BJ (cell line): ENCODE results near the gene CCDC97. TPM values are rescaled to one million over a fixed set of nuclear protein-coding genes. Genes with fewer than 3 reads are reported as not detected.
"Not testable (repeated sequence)": the region's sequence is repeated elsewhere in the genome, so short reads cannot be mapped to it uniquely, and the experiment has no call there.

Source experiments
- CTCF ChIA-PET: fragments of 350-600 bp; formaldehyde crosslinking; extraction: SDS; loops from one replicate; lab custom pipeline; 2021; ENCODE audit warnings: antibody characterized with exemption, inconsistent platforms; lab: Yijun Ruan, JAX
- POLR2A ChIA-PET: fragments of 300-600 bp; sonication (Branson Sonifier 250); formaldehyde crosslinking; extraction: SDS; loops from one replicate; lab custom pipeline; 2021; ENCODE audit warnings: antibody characterized with exemption; lab: Charles Lee
- DNase-seq: peaks from one replicate; pipeline ENCODE4 v3.0.0-alpha.2; 2011; ENCODE audit warnings: low read depth
- H3K27me3 ChIP-seq: 2 replicates; pipeline ENCODE4 v1.6.0; 2011; ENCODE audit warnings: low read length; ENCODE audit not compliant: control insufficient read depth, insufficient read depth
- H3K36me3 ChIP-seq: 2 replicates; pipeline ENCODE4 v1.5.1; 2011; ENCODE audit warnings: low read length; ENCODE audit not compliant: control insufficient read depth, insufficient read depth
- H3K4me3 ChIP-seq: 2 replicates; pipeline ENCODE4 v1.5.1; 2011; ENCODE audit warnings: low read depth, mild to moderate bottlenecking, control low read depth, low read length
- polyA plus RNA-seq: library from polyadenylated mRNA; depleted of rRNA; stranded (reverse); fragments of >200 nt; gene quantifications from 2 replicates; pipeline ENCODE4 v1.2.3, GENCODE V29; 2011
- TF ChIP-seq, protein P1 (sequence below): IDR thresholded peaks from 2 replicates; pipeline ENCODE4 v1.5.1; 2011; ENCODE audit warnings: low read depth, mild to moderate bottlenecking, control low read depth, inconsistent platforms, low read length, moderate library complexity; ENCODE audit not compliant: insufficient read depth

The CCDC97 gene
- polyA plus RNA-seq, 1 experiment: 10.3 TPM

DNA sequence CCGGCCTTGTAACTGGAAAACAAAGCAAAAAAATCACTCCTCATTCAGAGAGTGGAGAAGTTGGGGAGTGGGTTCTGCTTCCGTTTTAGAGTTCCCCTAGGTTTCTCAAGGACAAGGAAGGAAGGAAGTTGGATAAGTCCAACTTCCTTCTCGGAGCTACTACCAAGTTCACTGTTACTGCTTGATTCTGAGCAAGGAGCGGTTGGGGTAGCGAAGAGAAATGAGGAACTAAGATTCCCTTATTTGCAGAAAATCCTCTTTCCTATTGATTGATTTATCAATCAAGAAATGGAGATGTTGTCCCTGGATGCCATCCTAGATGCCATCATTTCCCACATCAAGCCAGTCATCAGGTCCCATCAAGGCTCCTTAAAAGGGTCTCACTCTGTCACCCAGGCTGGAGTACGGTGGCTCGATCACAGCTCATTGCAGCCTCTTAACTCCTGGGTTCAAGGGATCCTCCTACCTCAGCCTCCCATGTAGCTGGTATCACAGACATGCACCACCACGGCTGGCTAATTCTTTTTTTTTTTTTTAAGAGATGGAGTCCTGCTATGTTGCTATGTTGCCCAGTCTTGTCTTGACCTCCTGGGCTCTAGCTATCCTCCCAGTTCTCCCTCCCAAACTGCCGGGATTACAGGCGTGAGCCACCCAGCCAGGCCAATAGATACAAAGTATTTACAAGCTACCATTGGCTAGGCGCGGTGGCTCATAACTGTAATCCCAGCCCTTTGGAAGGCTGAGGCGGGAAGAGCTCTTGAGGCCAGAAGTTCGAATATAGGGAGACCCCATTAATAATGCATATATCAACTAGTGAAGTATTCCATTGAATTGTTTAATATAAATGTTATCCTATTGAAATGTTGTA lies 54.8 kb downstream of the CCDC97 start:
- no peak for DNase-seq
- Histone ChIP-seq H3K36me3 (no peaks in the 10 kb centered on the region), H3K4me3 (peak overlapping the region; percentile 60), H3K27me3 (no peaks in the 10 kb centered on the region)
- TF ChIP-seq, protein P1, sequence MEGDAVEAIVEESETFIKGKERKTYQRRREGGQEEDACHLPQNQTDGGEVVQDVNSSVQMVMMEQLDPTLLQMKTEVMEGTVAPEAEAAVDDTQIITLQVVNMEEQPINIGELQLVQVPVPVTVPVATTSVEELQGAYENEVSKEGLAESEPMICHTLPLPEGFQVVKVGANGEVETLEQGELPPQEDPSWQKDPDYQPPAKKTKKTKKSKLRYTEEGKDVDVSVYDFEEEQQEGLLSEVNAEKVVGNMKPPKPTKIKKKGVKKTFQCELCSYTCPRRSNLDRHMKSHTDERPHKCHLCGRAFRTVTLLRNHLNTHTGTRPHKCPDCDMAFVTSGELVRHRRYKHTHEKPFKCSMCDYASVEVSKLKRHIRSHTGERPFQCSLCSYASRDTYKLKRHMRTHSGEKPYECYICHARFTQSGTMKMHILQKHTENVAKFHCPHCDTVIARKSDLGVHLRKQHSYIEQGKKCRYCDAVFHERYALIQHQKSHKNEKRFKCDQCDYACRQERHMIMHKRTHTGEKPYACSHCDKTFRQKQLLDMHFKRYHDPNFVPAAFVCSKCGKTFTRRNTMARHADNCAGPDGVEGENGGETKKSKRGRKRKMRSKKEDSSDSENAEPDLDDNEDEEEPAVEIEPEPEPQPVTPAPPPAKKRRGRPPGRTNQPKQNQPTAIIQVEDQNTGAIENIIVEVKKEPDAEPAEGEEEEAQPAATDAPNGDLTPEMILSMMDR: no peak
- CTCF ChIA-PET: interaction anchor here (0.7 to 2.7 kb wide), 7 partner anchors 10 to 57 kb away, joined by 3 to 14 read pairs (median 5); partner anchors contain the start of gene TGFB1
- POLR2A ChIA-PET: interaction anchor here (0.6 to 1.2 kb wide), 6 partner anchors 8 to 899 kb away, joined by 3 to 10 read pairs (median 4); partner anchors contain the start of genes BLVRB and TMEM91

DNA sequence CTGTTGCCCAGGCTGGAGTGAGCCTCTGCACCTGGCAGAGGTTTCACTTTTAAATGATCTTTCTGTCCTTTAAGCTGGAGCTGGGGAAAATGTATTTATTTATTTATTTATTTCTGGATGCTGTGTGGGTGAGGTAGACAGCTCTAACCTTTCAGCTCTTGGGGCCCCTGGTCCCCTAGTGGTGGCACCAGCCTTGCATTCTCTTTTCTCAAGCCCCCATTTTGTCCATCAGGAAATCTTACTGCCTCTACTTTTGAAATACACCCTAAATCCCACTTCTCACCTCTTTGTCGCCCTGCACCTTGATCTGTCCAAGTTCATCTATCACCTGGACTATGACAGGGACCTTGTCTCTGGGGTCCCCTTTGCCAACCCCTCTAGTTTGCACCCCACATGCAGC lies 56.1 kb downstream of the CCDC97 start:
- Histone ChIP-seq H3K36me3 (no peaks in the 10 kb centered on the region), H3K27me3 (no peaks in the 10 kb centered on the region), H3K4me3 (no peak overlapping the region)
- CTCF ChIA-PET: interaction anchor here (0.8 to 1.5 kb wide), 2 partner anchors 14 to 20 kb away, joined by 3 to 8 read pairs; no protein-coding TSS in a partner anchor
- POLR2A ChIA-PET: interaction anchor here (0.5 to 0.7 kb wide), 2 partner anchors 14 to 664 kb away, joined by 9 to 13 read pairs; no protein-coding TSS in a partner anchor
- no peak for DNase-seq
- TF ChIP-seq, protein P1: no peak

DNA sequence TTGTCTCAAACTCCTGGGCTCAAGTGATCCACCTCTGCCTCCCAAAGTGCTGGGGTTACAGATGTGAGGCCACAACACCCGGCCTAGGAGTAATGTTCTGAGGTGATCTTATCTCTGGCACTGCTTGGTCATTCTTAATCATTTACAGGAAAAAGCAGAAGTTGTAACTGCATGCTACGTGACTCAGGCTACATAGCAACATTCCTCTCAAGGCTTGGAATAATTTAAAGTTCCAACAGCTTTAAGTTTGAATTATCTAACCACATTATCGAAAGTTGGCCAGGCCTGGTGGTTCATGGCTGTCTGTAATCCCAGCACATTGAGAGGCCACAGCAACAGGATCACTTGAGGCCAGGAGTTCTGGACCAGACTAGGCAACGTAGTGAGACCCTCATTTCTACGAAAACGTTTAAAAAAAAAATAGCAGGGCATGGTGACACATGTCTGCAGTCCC lies 57.9 kb downstream of the CCDC97 start:
- H3K36me3 ChIP-seq: no peaks in the 10 kb centered on the region
- TF ChIP-seq, protein P1: no peak
- ChIA-PET POLR2A (no interaction called here), CTCF (interaction anchor here (0.7 to 1.3 kb wide), 3 partner anchors 9 to 193 kb away, joined by 3 read pairs; partner anchors contain the start of gene TMEM91)
- no peak overlapping the region for H3K4me3 ChIP-seq
- DNase-seq: peak; percentile 91
- H3K27me3 ChIP-seq: no peaks in the 10 kb centered on the region

DNA sequence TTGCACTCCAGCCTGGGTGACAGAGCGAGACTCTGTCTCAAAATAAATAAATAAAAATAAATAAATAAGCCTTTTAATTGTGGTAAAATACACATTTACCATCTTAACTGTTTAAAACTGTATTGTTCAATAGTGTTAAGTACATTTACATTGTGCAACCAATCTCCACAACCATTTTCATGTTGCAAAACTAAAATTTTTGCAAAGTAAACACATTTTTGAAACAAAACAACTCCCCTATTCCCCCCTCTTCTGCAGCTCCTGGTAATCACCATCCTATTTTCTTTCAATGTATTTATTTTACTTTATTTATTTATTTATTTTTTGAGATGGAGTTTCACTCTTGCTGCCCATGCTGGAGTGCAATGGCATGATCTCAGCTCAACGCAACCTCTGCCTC lies 59.8 kb downstream of the CCDC97 start:
- H3K4me3 ChIP-seq: no peak overlapping the region
- DNase-seq: no peak
- POLR2A ChIA-PET: no interaction called here
- TF ChIP-seq, protein P1: no peak
- CTCF ChIA-PET: interaction anchor here (1.6 kb wide), 1 partner anchor 75 kb away, joined by 4 read pairs; no protein-coding TSS in a partner anchor
- H3K27me3 ChIP-seq: no peaks in the 10 kb centered on the region
- no peaks in the 10 kb centered on the region; the same call in 1 of the 2 replicates for H3K36me3 ChIP-seq

DNA sequence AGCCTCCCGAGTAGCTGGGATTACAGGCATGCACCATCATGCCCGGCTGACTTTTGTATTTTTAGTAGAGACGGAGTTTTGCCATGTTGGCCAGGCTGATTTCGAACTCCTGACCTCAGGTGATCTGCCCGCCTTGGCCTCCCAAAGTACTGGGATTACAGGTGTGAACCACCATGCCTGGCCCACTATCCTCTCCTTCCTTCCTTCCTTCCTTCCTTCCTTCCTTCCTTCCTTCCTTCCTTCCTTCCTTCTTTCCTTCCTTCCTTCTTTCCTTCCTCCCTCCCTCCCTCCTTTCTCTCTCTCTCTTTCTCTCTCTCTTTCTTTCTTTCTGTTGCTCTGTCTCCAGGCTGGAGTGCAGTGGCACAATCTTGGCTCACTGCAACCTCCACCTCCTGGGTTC lies 61.1 kb downstream of the CCDC97 start:
- H3K36me3 ChIP-seq, H3K27me3 ChIP-seq, H3K4me3 ChIP-seq, POLR2A ChIA-PET, CTCF ChIA-PET, DNase-seq: not testable (repeated sequence)
